Stimulated activated CD4-positive, alpha-beta T cell treated with anti-CD3 and anti-CD28 coated beads, Interleukin-2, amount 100 ng/mL, for 48 hours (primary cell): ENCODE data around the gene MYOZ3.

Experiments used
- DNase-seq, 2 donors: peaks; one replicate each; pipeline ENCODE4 v3.0.0-alpha.2; 2020

MYOZ3 gene

GRCh38 chr5:150703762-150704161 lies 42.7 kb downstream of the MYOZ3 start:
- DNase-seq: no peak

GRCh38 chr5:150706776-150707390 lies 45.8 kb downstream of the MYOZ3 start:
- no peak for DNase-seq

- no peak for DNase-seq
Measured at GRCh38 chr5:150710165-150710564, 49.1 kb downstream of the MYOZ3 start.

DNA sequence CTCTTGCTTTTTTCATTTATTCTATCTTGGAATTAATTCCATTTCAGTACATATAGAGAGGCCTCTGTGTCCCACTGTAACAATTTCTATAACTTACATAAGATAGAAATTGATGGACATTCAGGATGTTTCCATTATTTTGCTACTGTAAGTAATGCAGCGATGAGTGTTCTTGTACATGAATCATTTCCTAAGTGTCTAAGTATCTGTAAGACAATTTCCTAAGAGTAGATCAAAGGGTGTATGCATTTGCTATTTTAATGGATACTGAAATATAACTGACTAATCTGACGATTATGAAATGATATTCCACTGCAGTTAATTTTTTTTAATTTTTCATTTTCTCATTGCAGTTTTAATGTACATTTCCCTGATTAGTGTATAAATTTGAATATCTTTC lies 62.8 kb downstream of the MYOZ3 start:
- DNase-seq: no peak
